Bronchial epithelial cell (primary cell): ENCODE data around the gene CCDC148. TPM values are rescaled to one million over a fixed set of nuclear protein-coding genes. Genes with fewer than 3 reads are reported as not detected.

Source experiments
- DNase-seq: peaks from one replicate; pipeline ENCODE4 v3.0.0-alpha.2; 2010; ENCODE audit warnings: low read depth
- FAIRE-seq: peaks from 2 replicates; lab custom pipeline; 2011; peaks lifted over from hg19 to GRCh38; lab: Jason Lieb, UNC
- H3K27me3 ChIP-seq: 2 replicates; pipeline ENCODE4 v1.5.1; 2011; ENCODE audit warnings: low read length; ENCODE audit not compliant: control insufficient read depth, insufficient read depth
- H3K36me3 ChIP-seq: 2 replicates; pipeline ENCODE4 v1.5.1; 2011; ENCODE audit warnings: low read length; ENCODE audit not compliant: control insufficient read depth, insufficient read depth
- H3K4me3 ChIP-seq: 2 replicates; pipeline ENCODE4 v1.5.1; 2011; ENCODE audit warnings: mild to moderate bottlenecking, low read depth, low read length, control low read depth
- total RNA-seq: library from RNA; depleted of rRNA; stranded (reverse); fragments of >200 nt; gene quantifications from 2 replicates; pipeline ENCODE4 v1.2.1, GENCODE V29; 2014
- TF ChIP-seq, protein P1 (sequence below): IDR thresholded peaks from 2 replicates; pipeline ENCODE4 v1.5.1; 2011; ENCODE audit warnings: mild to moderate bottlenecking, moderate library complexity, low read length, control low read depth, inconsistent platforms; ENCODE audit not compliant: insufficient read depth, severe bottlenecking

The CCDC148 gene
- total RNA-seq, 1 donor from 2014 or later = 0.26 TPM

DNA sequence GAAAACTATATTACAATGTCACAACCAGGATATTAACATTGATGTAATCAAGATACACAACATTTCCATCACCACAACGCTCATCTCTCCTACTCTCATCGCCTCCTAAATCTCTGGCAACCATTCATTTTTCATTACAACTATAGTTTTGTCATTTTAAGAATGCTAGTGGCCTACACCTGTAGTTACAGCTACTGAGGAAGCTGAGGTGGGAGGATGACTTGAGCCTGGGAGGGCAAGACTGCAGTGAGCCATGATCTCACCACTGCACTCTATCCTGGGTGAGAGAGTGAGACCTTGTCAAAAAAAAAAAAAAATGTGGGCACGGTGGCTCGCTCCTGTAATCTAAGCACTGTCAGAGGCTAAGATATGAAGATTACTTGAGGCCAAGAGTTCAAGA lies 10.7 kb upstream of the CCDC148 start:
- TF ChIP-seq, protein P1, sequence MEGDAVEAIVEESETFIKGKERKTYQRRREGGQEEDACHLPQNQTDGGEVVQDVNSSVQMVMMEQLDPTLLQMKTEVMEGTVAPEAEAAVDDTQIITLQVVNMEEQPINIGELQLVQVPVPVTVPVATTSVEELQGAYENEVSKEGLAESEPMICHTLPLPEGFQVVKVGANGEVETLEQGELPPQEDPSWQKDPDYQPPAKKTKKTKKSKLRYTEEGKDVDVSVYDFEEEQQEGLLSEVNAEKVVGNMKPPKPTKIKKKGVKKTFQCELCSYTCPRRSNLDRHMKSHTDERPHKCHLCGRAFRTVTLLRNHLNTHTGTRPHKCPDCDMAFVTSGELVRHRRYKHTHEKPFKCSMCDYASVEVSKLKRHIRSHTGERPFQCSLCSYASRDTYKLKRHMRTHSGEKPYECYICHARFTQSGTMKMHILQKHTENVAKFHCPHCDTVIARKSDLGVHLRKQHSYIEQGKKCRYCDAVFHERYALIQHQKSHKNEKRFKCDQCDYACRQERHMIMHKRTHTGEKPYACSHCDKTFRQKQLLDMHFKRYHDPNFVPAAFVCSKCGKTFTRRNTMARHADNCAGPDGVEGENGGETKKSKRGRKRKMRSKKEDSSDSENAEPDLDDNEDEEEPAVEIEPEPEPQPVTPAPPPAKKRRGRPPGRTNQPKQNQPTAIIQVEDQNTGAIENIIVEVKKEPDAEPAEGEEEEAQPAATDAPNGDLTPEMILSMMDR = no peak
- no peak for FAIRE-seq
- Histone ChIP-seq H3K4me3 (no peak overlapping the region), H3K27me3 (no peaks in the 10 kb centered on the region), H3K36me3 (no peaks in the 10 kb centered on the region)
- no peak for DNase-seq

GRCh38 chr2:158464426-158465281 lies 8.1 kb upstream of the CCDC148 start:
- Histone ChIP-seq H3K4me3 (no peak overlapping the region), H3K36me3 (no peaks in the 10 kb centered on the region), H3K27me3 (no peaks in the 10 kb centered on the region)
- TF ChIP-seq, protein P1 = peak; percentile 42
- peak; percentile 19 for DNase-seq
- no peak for FAIRE-seq

- DNase-seq (no peak), FAIRE-seq (no peak)
- no peaks in the 10 kb centered on the region for H3K36me3 ChIP-seq
These were observed 7.0 kb upstream of the CCDC148 start for GRCh38 chr2:158463496-158464095.

GRCh38 chr2:158460632-158461297 lies 4.2 kb upstream of the CCDC148 start:
- TF ChIP-seq, protein P1 = no peak
- DNase-seq (peak; percentile 28), FAIRE-seq (no peak)
- Histone ChIP-seq H3K4me3 (no peak overlapping the region), H3K27me3 (no peaks in the 10 kb centered on the region), H3K36me3 (no peaks in the 10 kb centered on the region)

More at GRCh38 chr2:158463496-158464095, 7.0 kb upstream of the CCDC148 start:
- H3K27me3 ChIP-seq = no peaks in the 10 kb centered on the region
- H3K4me3 ChIP-seq = no peak overlapping the region
- TF ChIP-seq, protein P1 = no peak

- TF ChIP-seq, protein P1 = no peak
- FAIRE-seq (no peak), DNase-seq (peak; percentile 48)
- H3K36me3 ChIP-seq = no peaks in the 10 kb centered on the region
- H3K4me3 ChIP-seq = no peak overlapping the region
- no peaks in the 10 kb centered on the region for H3K27me3 ChIP-seq
These were observed 2.8 kb upstream of the CCDC148 start for GRCh38 chr2:158459161-158460003.
